Mammary epithelial cell (primary cell): ENCODE measurements around the gene SERBP1.

Source experiments
- EZH2 ChIP-seq: IDR thresholded peaks from 2 replicates; pipeline ENCODE4 v1.6.1; 2012; ENCODE audit warnings: low read length, inconsistent platforms, borderline replicate concordance
- TF ChIP-seq, protein P1 (sequence below), 2 donors: IDR thresholded peaks in 1 of 2; conservative IDR thresholded peaks in 1 of 2; 2 replicates each; pipeline ENCODE4 v1.5.1; 2011 to 2012; ENCODE audit warnings: inconsistent platforms in 2 of 2, low read length in 2 of 2, mild to moderate bottlenecking in 2 of 2, control low read depth in 1 of 2, low read depth in 1 of 2; ENCODE audit not compliant: insufficient read depth in 1 of 2; ENCODE audit errors: extremely low read depth in 1 of 2

DNA sequence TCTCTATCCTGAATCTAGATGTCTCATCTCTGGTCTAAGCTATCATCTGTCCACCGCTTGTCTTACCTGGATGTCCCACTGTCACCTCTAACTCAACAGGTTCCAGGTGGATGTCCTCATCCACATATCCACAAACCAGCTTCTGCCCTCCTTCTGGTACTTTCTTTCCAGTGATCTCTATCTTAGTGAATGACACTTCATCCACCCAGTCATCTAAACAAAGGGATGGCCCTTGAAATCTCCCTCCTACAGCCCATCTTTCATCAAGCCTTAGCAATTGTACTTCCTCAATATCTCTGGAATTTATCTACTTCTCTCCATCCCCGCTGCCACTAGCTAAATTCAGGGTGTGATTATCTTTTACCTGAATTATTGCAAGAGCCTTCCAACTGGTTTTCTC lies 33.9 kb upstream of the SERBP1 start:
- TF ChIP-seq, protein P1, sequence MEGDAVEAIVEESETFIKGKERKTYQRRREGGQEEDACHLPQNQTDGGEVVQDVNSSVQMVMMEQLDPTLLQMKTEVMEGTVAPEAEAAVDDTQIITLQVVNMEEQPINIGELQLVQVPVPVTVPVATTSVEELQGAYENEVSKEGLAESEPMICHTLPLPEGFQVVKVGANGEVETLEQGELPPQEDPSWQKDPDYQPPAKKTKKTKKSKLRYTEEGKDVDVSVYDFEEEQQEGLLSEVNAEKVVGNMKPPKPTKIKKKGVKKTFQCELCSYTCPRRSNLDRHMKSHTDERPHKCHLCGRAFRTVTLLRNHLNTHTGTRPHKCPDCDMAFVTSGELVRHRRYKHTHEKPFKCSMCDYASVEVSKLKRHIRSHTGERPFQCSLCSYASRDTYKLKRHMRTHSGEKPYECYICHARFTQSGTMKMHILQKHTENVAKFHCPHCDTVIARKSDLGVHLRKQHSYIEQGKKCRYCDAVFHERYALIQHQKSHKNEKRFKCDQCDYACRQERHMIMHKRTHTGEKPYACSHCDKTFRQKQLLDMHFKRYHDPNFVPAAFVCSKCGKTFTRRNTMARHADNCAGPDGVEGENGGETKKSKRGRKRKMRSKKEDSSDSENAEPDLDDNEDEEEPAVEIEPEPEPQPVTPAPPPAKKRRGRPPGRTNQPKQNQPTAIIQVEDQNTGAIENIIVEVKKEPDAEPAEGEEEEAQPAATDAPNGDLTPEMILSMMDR (conservative IDR thresholded peaks at IDR 0.05 in 1 of 2, IDR thresholded peaks at IDR 0.05 in 1 of 2; ENCODE audit: extremely low read depth in 1 of 2, insufficient read depth in 1 of 2, low read depth in 1 of 2, low read length in 2 of 2) = no peak
- no peak for TF ChIP-seq EZH2
